ENCODE results near the gene TPBGL. TPM values are rescaled to one million over a fixed set of nuclear protein-coding genes. Genes with fewer than 3 reads are reported as not detected.
"Not testable (repeated sequence)": the region's sequence is repeated elsewhere in the genome, so short reads cannot be mapped to it uniquely, and the experiment has no call there.

Gene TPBGL
- total RNA-seq, 4 donors from 2014 or later: 0.29 to 2.8 (median 1.0) TPM; not detected in 1

GRCh38 chr11:75271730-75272129 lies 31.2 kb downstream of the TPBGL start:
- no peak for DNase-seq
- no peak overlapping the region for H3K27ac ChIP-seq
- H3K4me3 ChIP-seq: no peak overlapping the region
- intact Hi-C loops (cut with DNase I; ENCODE audit: low total_unique reads): no loop called here
- no peaks in the 10 kb centered on the region for H3K36me3 ChIP-seq
- TF ChIP-seq, protein P1, sequence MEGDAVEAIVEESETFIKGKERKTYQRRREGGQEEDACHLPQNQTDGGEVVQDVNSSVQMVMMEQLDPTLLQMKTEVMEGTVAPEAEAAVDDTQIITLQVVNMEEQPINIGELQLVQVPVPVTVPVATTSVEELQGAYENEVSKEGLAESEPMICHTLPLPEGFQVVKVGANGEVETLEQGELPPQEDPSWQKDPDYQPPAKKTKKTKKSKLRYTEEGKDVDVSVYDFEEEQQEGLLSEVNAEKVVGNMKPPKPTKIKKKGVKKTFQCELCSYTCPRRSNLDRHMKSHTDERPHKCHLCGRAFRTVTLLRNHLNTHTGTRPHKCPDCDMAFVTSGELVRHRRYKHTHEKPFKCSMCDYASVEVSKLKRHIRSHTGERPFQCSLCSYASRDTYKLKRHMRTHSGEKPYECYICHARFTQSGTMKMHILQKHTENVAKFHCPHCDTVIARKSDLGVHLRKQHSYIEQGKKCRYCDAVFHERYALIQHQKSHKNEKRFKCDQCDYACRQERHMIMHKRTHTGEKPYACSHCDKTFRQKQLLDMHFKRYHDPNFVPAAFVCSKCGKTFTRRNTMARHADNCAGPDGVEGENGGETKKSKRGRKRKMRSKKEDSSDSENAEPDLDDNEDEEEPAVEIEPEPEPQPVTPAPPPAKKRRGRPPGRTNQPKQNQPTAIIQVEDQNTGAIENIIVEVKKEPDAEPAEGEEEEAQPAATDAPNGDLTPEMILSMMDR (IDR thresholded peaks at IDR 0.05): no peak
- H3K4me1 ChIP-seq: no peaks in the 10 kb centered on the region
- H3K9me3 ChIP-seq: no peaks in the 10 kb centered on the region
- no peaks in the 10 kb centered on the region for H3K27me3 ChIP-seq

- H3K9me3 ChIP-seq: no peaks in the 10 kb centered on the region
These were observed 31.8 kb downstream of the TPBGL start for GRCh38 chr11:75272391-75272790.

DNA sequence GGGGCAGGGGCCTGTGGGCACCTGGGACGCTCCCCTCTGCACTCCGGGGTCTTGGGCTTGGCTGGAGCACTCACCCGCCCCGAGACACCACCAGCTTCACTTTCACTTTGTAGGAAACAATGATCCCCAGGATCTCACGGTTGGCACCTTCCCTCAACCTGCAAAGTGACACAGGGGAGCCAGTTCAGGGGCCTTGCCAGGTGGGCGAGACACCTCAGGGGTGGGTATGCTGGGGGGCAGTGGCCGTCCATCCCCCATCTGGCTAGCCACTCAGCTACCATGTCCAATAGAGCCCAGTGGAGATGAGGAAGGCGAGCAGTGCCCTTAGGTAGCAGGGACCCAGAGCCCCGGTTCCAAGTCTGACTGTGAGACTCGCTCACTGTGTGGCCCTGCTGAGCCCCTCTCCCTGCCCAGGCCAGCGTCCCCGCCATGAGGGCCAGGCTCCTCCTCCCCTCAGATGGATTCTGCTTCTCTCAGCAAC lies 32.3 kb downstream of the TPBGL start:
- DNase-seq: peak in 1 of 2 donors; percentile 9
- TF ChIP-seq, protein P1 (IDR thresholded peaks at IDR 0.05): no peak
- no peak for TF ChIP-seq POLR2A (IDR thresholded peaks at IDR 0.05)
- intact Hi-C loops (cut with DNase I; ENCODE audit: low total_unique reads): no loop called here

More at GRCh38 chr11:75272391-75272790, 31.8 kb downstream of the TPBGL start:
- H3K4me1 ChIP-seq: no peaks in the 10 kb centered on the region
- TF ChIP-seq, protein P1 (IDR thresholded peaks at IDR 0.05): no peak
- no peak for TF ChIP-seq POLR2A (IDR thresholded peaks at IDR 0.05)
- peak in 1 of 2 donors; percentile 8 for DNase-seq
- no peaks in the 10 kb centered on the region for H3K36me3 ChIP-seq
- intact Hi-C loops (cut with DNase I; ENCODE audit: low total_unique reads): no loop called here
- H3K27me3 ChIP-seq: no peaks in the 10 kb centered on the region
- no peak overlapping the region for H3K4me3 ChIP-seq
- no peak overlapping the region for H3K27ac ChIP-seq

GRCh38 chr11:75273411-75274391 lies 33.1 kb downstream of the TPBGL start:
- no peak overlapping the region for H3K4me3 ChIP-seq
- peak; percentile 8 to 11 for DNase-seq
- no peaks in the 10 kb centered on the region for H3K27me3 ChIP-seq
- H3K4me1 ChIP-seq: no peaks in the 10 kb centered on the region
- intact Hi-C loops (cut with DNase I; ENCODE audit: low total_unique reads): no loop called here
- H3K36me3 ChIP-seq: no peaks in the 10 kb centered on the region
- TF ChIP-seq, protein P1 (IDR thresholded peaks at IDR 0.05): no peak
- no peak for TF ChIP-seq POLR2A (IDR thresholded peaks at IDR 0.05)
- no peaks in the 10 kb centered on the region for H3K9me3 ChIP-seq
- H3K27ac ChIP-seq: no peak overlapping the region

More for the DNA sequence above, 32.3 kb downstream of the TPBGL start:
- H3K9me3 ChIP-seq: no peaks in the 10 kb centered on the region
- no peak overlapping the region for H3K27ac ChIP-seq
- H3K4me1 ChIP-seq: no peaks in the 10 kb centered on the region
- H3K4me3 ChIP-seq: no peak overlapping the region
- H3K36me3 ChIP-seq: no peaks in the 10 kb centered on the region
- no peaks in the 10 kb centered on the region for H3K27me3 ChIP-seq

DNA sequence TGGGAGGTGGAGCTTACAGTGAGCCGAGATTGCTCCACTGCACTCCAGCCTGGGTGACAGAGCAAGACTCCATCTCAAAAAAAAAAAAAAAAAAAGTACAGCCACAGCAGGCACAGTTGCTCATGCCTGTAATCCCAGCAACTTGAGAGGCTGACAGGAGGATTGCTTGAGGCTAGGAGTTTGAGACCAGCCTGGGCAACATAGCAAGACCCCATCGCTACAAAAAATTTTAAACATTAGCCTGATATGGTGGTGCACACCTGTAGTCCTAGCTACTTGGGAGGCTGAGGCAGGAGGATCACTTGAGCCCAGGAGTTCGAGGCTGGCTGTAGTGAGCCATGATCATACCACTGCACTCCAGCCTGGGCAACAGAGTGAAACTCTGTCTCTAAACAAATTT lies 34.1 kb downstream of the TPBGL start:
- not testable (repeated sequence) for DNase-seq

More for the DNA sequence above, 34.1 kb downstream of the TPBGL start:
- H3K4me1 ChIP-seq; H3K9me3 ChIP-seq; H3K27me3 ChIP-seq; H3K27ac ChIP-seq; H3K4me3 ChIP-seq; H3K36me3 ChIP-seq; intact Hi-C loops (cut with DNase I; ENCODE audit: low total_unique reads): not testable (repeated sequence)
